Measurements from ENCODE around the gene NPY1R. TPM values are rescaled to one million over a fixed set of nuclear protein-coding genes. Genes with fewer than 3 reads are reported as not detected.
A peak's percentile ranks its signal among the peaks of the same experiment; 100 is the strongest.

Gene NPY1R
- total RNA-seq, 1 donor from 2014 or later = 0.40 TPM

DNA sequence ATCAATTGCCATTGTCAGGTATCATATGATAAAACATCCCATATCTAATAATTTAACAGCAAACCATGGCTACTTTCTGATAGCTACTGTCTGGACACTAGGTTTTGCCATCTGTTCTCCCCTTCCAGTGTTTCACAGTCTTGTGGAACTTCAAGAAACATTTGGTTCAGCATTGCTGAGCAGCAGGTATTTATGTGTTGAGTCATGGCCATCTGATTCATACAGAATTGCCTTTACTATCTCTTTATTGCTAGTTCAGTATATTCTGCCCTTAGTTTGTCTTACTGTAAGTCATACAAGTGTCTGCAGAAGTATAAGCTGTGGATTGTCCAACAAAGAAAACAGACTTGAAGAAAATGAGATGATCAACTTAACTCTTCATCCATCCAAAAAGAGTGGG lies 18.3 kb upstream of the NPY1R start:
- no peak overlapping the region for H3K4me3 ChIP-seq (ENCODE audit: low read depth, low read length)
- TF ChIP-seq, protein P1, sequence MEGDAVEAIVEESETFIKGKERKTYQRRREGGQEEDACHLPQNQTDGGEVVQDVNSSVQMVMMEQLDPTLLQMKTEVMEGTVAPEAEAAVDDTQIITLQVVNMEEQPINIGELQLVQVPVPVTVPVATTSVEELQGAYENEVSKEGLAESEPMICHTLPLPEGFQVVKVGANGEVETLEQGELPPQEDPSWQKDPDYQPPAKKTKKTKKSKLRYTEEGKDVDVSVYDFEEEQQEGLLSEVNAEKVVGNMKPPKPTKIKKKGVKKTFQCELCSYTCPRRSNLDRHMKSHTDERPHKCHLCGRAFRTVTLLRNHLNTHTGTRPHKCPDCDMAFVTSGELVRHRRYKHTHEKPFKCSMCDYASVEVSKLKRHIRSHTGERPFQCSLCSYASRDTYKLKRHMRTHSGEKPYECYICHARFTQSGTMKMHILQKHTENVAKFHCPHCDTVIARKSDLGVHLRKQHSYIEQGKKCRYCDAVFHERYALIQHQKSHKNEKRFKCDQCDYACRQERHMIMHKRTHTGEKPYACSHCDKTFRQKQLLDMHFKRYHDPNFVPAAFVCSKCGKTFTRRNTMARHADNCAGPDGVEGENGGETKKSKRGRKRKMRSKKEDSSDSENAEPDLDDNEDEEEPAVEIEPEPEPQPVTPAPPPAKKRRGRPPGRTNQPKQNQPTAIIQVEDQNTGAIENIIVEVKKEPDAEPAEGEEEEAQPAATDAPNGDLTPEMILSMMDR (conservative IDR thresholded peaks at IDR 0.05; ENCODE audit: low read depth, low read length) = no peak
- peak; percentile 72 for DNase-seq (ENCODE audit: low read depth)

DNA sequence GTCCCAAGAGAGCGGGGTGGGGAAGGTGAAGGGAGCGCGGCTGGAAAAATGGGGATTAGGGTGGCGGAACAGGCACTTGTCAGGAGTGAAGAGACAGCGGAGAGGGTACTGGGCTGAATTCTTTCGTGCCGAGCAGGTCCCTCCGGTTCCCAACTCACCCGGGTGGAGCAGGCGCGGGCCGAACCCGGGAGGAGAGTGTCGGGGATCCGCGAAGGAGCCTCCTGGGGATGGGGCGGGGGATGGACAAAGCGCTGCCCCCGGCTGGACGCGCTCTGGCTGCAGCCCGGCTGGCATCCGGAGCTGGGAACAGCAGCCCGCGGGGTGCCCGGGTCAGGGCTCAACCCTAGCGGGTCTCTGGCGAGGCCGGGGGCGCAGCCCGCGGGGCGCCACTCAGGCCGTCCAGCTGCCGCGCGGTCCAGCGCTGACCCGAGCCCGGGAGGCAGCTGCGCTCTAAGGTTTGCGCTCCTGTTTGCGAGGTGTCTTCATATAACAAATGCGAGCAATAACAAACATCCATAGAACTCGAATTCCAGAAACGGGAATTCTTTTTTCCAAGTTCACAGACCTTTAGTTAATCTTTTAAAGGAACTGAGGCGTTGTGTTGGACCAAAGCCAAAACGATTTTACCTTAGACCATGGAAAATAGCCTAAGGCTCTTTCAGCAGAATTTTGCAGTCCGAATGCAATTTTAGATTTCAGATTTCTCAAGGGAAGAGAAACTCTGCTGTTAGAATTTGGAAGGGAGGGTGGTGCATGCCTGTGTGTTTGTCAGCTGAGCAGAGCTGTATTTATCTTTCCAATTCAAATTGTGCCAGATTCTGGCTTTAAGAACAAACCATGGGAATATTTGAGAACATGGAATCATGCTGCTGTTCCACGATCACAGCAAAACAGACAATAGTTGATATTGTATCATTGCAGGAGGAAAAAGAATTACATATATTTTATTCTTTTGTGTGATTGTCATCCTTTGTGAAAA lies 12.0 kb upstream of the NPY1R start:
- TF ChIP-seq, protein P1 (conservative IDR thresholded peaks at IDR 0.05; ENCODE audit: low read depth, low read length) = no peak
- peak overlapping the region; percentile 75 for H3K4me3 ChIP-seq (ENCODE audit: low read depth, low read length)
- DNase-seq (ENCODE audit: low read depth) = no peak

DNA sequence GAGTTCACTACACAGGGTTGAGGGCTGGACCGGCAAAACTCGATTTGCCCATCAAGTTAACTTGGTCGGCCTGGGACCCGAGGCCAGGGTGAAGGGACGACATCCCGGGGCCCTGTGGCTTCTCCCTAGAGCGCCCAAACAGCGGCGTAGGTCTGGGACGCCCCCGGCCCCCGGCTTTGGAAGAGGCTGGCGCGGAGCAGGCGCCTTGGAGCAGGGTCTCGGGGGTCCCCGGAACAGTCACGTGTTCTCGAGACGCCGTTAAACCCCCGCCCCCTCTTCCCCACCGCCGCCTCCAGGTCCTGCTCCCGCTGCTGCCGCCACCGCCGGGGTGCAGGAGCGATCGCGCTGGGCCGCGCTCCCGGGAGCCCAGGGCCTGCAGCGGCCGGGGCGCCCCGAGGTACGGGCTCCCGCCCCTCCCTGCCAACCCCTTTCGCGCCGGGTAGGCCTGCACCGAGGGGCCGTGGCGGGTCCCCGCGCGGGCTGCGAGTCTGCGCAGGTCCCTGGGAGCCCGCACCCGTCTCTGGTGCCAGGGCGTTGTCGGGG lies 11.3 kb upstream of the NPY1R start, which contains the start of gene NPY5R:
Gene NPY5R, plus strand, starts transcription at position 289 of the 543 bp plus-strand sequence. CDS start 6,382 bp downstream, outside the sequence.
- TF ChIP-seq, protein P1 (conservative IDR thresholded peaks at IDR 0.05; ENCODE audit: low read depth, low read length) = no peak
- peak within 1 kb of the TSS; percentile 75 for H3K4me3 ChIP-seq (ENCODE audit: low read depth, low read length)
- no peak for DNase-seq (ENCODE audit: low read depth)

DNA sequence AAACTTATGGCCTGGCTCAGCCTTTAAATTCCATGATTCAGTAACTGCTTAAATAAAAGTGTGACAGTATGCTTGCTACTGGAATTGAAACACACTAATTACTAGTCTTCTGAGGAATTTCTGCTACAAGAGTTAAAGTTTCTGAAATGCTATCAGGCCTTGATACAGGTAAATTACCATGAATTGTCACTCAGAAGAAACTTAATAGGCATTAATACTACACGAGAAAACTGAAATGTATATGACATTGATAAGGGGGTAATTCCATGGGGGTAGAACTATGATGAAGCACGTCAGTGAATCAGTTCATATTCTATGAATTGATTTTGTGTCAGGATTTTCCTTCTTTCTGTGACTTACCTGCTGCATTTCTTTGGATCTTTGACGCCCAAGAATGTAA lies 3.0 kb upstream of the NPY1R start:
- H3K4me3 ChIP-seq (ENCODE audit: low read depth, low read length) = no peak overlapping the region
- no peak for DNase-seq (ENCODE audit: low read depth)
- TF ChIP-seq, protein P1 (conservative IDR thresholded peaks at IDR 0.05; ENCODE audit: low read depth, low read length) = no peak

DNA sequence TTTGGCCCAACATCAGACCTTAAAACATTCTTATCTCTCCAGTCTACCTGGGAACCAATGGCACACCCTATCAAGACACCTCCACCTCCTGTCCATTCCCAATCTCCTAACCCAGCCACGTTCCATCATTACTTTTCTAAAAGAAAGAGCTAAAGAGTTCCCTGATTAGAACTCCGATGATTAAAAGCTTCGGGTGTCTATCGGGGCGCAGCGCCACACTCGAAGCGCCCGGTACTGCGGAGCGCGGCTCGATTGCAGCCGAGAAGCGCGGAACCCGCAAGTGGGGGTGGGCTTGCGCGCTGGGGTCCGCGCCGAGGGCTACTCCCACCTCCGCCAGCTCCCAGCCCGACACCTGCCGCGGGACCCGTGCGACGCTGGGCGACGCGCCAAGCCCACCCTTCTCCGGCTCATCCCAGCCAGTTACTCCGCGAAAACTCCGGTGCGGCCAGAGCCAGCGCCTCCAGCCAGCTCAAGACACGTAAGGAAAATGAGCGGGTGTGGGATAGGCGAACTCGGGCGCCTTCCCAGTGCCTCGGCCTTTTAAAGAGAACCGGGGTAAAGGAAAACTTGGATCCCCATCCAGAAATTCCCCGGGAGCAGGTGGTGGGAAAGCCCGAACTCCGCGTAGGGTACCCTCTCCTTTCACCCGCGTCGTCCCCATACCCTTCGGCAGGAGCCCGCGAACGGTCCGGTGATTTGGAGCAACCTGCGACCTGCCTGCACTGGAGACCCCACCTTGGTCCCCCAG lies 593 bp downstream of the NPY1R start:
- TF ChIP-seq, protein P1 (conservative IDR thresholded peaks at IDR 0.05; ENCODE audit: low read depth, low read length) = peak; percentile 7
- no peak for DNase-seq (ENCODE audit: low read depth)
- peak overlapping the region; percentile 57 for H3K4me3 ChIP-seq (ENCODE audit: low read depth, low read length)

DNA sequence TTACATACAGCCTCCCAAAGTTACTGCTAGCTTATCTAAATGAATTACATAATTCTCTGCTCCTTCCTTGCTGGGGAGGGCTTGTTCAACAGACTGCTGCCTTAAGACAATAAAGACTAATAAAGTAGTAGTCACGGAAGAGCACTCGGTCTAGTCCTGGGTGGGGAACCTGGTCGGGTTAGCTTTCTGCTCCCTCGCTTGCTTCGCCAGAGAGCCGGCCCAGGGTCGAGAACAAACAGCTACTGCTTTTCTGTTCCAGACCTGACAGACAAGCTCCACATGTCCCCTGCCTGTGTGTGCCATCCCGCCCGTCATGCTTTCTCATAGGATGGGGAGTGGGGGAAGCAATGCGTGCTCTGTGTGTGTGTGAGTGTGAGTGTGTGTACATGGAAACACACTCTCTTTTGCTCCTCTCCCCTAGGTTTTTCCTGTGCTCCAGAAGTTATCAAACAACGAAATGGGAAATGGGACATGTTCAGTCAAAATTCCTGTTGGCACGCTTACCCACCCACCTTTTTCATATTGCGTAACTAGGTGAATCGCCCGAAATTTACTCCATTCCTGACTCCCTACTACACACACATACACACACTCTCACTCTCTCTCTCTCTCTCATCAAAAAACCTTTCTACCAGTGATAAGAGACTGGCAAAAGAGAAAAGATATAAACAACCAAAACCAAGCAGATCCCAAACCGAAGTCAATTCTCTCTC lies 1.3 kb downstream of the NPY1R start:
- no peak for DNase-seq (ENCODE audit: low read depth)
- H3K4me3 ChIP-seq (ENCODE audit: low read depth, low read length) = peak overlapping the region; percentile 57
- TF ChIP-seq, protein P1 (conservative IDR thresholded peaks at IDR 0.05; ENCODE audit: low read depth, low read length) = no peak

Data from epithelial cell of proximal tubule (primary cell).